Chondrocyte (in vitro differentiated cells): ENCODE measurements around the gene IPP. TPM values are rescaled to one million over a fixed set of nuclear protein-coding genes. Genes with fewer than 3 reads are reported as not detected.

ENCODE experiments used
- DNase-seq: peaks from one replicate; pipeline ENCODE4 v3.0.0; 2021; ENCODE audit warnings: mixed read lengths, low spot score
- H3K27ac Mint-ChIP-seq: one replicate; pipeline ENCODE4 v1.8.0; 2021; ENCODE audit warnings: mild to moderate bottlenecking, moderate library complexity, mixed read lengths; ENCODE audit not compliant: unreplicated experiment
- H3K27me3 Mint-ChIP-seq: 2 replicates; pipeline ENCODE4 v1.8.0; 2021; ENCODE audit warnings: low read depth, mixed read lengths
- H3K36me3 Mint-ChIP-seq: 2 replicates; pipeline ENCODE4 v1.8.0; 2021; ENCODE audit warnings: low read depth, mixed read lengths
- H3K4me1 Mint-ChIP-seq: 2 replicates; pipeline ENCODE4 v1.8.0; 2021; ENCODE audit warnings: low read depth, mild to moderate bottlenecking, mixed read lengths
- H3K4me3 Mint-ChIP-seq: one replicate; pipeline ENCODE4 v1.8.0; 2021; ENCODE audit warnings: mild to moderate bottlenecking, moderate library complexity, mixed read lengths; ENCODE audit not compliant: unreplicated experiment
- H3K9me3 Mint-ChIP-seq: 2 replicates; pipeline ENCODE4 v1.8.0; 2021; ENCODE audit warnings: low read depth, mixed read lengths
- CTCF ChIP-seq: fragments of 200-600 bp; sonication (generic); IDR thresholded peaks from 2 replicates; pipeline ENCODE4 v1.5.0; 2021; ENCODE audit warnings: antibody characterized with exemption, mild to moderate bottlenecking, moderate library complexity
- total RNA-seq: library from RNA; stranded (reverse); gene quantifications from 3 replicates; pipeline ENCODE4 v1.2.1, GENCODE V29; 2021

IPP gene
- total RNA-seq, 1 donor from 2014 or later: 20.4 TPM

GRCh38 chr1:45669859-45670655 lies 80.4 kb downstream of the IPP start:
- no peaks in the 10 kb centered on the region for H3K27me3 Mint-ChIP-seq
- peak overlapping the region; percentile 85 for H3K27ac Mint-ChIP-seq
- no peak overlapping the region for H3K4me3 Mint-ChIP-seq
- H3K9me3 Mint-ChIP-seq: no peaks in the 10 kb centered on the region
- H3K36me3 Mint-ChIP-seq: no peaks in the 10 kb centered on the region
- no peak for TF ChIP-seq CTCF
- DNase-seq: no peak
- peaks cover 73% of the 10 kb centered on the region for H3K4me1 Mint-ChIP-seq

- Mint-ChIP-seq H3K4me3 (no peak overlapping the region), H3K4me1 (peaks cover 68% of the 10 kb centered on the region), H3K36me3 (no peaks in the 10 kb centered on the region), H3K27ac (peak overlapping the region; percentile 85), H3K27me3 (no peaks in the 10 kb centered on the region), H3K9me3 (no peaks in the 10 kb centered on the region)
- no peak for TF ChIP-seq CTCF
- DNase-seq: no peak
Measured at GRCh38 chr1:45669379-45669778, 81.1 kb downstream of the IPP start.

- peak overlapping the region; percentile 85 for H3K27ac Mint-ChIP-seq
- H3K9me3 Mint-ChIP-seq: no peaks in the 10 kb centered on the region
- no peak for TF ChIP-seq CTCF
- peaks cover 59% of the 10 kb centered on the region for H3K4me1 Mint-ChIP-seq
- no peaks in the 10 kb centered on the region for H3K36me3 Mint-ChIP-seq
- no peaks in the 10 kb centered on the region for H3K27me3 Mint-ChIP-seq
- DNase-seq: no peak
- H3K4me3 Mint-ChIP-seq: no peak overlapping the region
Measured at GRCh38 chr1:45668526-45668925, 81.9 kb downstream of the IPP start.

GRCh38 chr1:45667321-45668111 lies 82.9 kb downstream of the IPP start:
- Mint-ChIP-seq H3K9me3 (no peaks in the 10 kb centered on the region), H3K36me3 (peaks cover 1% of the 10 kb centered on the region), H3K4me1 (peaks cover 55% of the 10 kb centered on the region), H3K27ac (peak overlapping the region; percentile 25), H3K4me3 (no peak overlapping the region), H3K27me3 (no peaks in the 10 kb centered on the region)
- DNase-seq: no peak
- no peak for TF ChIP-seq CTCF

- no peak for DNase-seq
- no peak for TF ChIP-seq CTCF
- H3K27me3 Mint-ChIP-seq: no peaks in the 10 kb centered on the region
- H3K27ac Mint-ChIP-seq: peak overlapping the region; percentile 28
- H3K36me3 Mint-ChIP-seq: peaks cover 1% of the 10 kb centered on the region
- no peak overlapping the region for H3K4me3 Mint-ChIP-seq
- peaks cover 53% of the 10 kb centered on the region for H3K4me1 Mint-ChIP-seq
- no peaks in the 10 kb centered on the region for H3K9me3 Mint-ChIP-seq
Measured at GRCh38 chr1:45666836-45667235, 83.6 kb downstream of the IPP start.
